ENCODE results near the gene SPTLC1.
A peak's percentile ranks its signal among the peaks of the same experiment; 100 is the strongest.
"Not testable (repeated sequence)": the region's sequence is repeated elsewhere in the genome, so short reads cannot be mapped to it uniquely, and the experiment has no call there.

Gene SPTLC1

DNA sequence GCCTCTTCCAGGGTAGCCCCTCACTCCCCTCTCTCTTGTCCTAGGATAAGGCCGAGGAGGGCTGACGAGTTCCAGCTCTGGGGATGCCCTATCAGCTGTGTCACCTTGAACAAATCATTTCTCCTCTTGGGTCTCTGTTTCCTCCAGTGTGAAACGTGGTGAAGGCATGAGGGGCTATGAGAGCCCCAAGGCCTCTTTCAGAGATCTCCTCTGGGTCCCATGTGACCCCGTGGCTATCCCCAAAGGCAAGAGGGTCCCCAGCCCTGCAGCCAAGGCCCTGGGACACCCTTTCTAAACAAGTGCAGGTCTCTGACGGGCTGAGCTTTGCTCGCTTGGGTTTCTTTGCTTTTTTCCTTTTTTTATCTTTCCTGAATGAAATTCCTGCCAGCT is 25.5 kb upstream of the SPTLC1 start:
- DNase-seq, result no peak

DNA sequence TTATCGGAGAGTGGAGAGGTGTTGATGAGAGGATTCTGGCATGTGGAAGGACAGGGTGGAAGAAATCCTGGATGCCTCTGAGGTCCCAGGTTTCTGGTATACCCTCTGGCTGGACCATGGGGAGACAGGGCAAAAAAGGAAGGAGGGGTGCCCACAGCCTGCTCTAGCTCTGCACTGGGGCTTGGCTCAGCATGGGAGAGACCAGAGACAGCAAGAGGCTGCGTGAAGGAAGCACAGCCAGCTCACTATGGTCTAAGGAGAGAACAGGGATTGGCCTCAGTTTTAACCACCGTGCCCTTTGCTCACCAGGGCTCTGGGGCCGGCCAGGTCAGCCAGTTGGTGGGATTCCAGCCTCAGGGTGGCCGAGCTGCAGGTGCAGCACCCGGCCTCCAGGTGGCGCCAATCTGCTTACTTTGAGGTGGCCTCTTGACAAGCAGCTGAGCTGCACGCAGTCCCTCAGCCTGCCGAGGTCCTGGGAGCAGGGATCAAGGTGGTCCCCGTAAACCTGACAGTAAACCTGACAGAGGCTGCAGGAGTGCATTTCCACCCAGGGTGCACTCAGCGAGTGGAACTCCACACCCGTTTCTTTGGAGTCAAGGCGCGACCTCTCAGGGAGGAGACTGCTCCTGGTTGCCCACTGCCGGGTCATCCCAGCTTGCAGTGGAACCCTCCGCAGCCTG is 25.0 kb upstream of the SPTLC1 start:
- peak in 37 of 58 donors; percentile 12 to 69 (median 27) for DNase-seq

DNA sequence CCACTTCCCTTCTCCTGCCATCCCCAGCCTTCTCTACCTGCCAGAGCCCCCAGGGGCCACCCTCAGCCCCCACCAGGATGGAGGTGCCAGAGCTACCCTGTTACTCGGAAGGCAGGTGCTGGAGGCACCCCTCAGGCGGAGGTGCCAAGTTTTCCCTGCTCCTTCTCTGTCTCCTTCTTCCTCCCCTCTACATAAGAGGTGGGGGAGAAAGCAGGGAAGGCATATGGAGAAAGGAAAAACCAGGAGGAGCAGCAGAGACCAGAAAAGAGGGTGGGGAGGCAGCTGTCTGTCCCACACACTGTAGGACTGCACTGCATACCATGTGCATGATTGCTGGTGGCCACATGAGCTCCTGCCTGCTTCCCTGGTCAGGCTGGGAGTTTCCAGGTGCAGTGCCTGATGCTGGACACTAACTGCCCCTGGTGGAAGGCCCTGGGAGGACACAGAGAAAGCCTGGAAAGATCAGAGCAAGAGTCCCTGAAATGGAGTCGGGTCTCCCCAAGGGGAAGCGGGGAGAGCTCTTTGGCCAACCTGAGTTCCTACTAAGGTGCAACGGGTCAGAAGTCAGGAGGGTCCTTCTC is 23.8 kb upstream of the SPTLC1 start:
- not testable (repeated sequence) for DNase-seq

DNA sequence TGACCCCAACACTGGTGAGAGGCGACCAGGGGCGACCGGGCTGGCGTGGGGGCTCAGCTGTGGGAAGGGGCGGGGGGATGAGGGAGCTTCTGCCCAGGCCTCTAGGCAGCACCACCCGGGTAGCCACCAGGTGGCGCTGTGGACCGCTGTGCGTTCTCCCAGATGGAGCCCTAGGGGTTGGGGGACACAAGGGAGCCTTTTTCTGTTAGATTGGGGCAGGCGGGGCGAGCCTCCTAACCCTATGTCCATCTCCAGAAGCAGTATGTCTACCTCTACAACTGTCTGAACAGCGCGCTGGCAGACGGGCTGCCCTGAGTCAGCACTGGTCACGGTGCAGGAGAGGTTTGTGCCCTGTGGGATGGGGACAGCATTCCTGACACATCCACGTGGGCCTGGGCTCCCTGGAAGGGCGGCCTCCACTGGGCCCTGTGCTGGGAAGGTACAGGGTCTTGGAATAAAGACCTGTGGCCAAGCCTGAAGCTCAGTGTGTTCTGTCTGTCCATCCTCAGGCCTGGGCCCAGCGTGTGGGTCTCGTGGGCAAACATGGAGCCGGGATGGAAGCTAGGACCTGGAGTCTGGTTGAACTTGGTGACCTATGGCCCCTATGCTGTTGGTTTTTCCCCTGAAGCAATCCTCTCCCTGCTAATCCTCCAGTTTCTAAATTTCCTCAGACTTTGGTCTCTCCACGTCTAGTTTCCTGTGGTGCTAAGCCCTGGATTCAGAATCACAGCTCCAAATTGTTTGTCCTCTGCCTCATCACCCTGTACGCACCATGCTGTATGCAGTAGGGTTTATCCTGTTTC is 23.1 kb upstream of the SPTLC1 start:
- peak in 45 of 58 donors; percentile 5 to 82 (median 41) for DNase-seq

DNA sequence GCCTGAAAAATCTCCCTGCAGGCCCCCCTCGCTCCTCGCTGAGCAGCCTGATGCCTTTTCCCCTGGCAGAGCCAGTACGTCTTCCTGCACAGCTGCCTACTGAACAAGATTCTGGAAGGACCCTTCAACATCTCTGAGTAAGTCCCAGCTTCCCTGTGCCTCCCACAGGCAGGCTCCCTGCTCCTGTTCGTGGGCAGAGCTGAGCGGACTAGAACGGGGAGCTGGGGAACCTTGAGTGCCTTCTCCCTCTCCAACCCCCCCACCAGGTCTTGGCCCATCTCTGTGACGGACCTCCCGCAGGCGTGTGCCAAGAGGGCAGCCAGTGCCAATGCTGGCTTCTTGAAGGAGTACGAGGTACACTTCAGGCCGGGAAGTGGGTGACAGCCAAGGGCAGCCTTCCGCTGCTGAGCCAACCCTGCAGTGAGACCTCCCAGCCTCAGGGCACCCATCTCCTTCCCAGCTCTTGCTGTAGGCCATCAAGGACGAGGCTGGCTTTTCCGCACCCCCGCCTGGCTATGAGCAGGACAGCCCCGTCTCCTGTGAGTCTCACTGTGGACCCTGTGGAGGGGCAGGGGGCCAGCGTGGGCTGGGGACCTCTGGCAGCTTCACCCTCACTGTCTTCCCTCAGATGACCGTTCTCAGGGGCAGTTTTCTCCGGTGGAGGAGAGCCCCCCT is 21.1 kb upstream of the SPTLC1 start:
- DNase-seq, result peak in 1 of 58 donors; percentile 7

DNA sequence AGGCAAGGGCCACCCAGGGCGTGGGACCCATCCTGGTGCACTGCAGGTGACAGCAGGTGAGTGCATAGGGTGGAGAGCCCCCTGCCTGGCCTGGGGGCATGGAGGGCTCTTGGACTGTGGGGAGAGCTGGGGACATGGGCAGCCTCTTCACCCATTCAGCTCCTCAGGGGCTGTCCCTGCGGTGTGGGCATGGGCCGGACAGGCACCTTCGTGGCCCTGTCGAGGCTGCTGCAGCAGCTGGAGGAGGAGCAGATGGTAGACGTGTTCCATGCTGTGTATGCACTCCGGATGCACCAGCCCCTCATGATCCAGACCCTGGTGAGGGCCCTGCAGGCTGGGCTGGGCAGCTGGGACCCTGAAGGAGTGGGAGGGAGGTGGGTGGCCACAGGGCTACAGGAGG is 20.4 kb upstream of the SPTLC1 start:
- DNase-seq, result no peak

DNA sequence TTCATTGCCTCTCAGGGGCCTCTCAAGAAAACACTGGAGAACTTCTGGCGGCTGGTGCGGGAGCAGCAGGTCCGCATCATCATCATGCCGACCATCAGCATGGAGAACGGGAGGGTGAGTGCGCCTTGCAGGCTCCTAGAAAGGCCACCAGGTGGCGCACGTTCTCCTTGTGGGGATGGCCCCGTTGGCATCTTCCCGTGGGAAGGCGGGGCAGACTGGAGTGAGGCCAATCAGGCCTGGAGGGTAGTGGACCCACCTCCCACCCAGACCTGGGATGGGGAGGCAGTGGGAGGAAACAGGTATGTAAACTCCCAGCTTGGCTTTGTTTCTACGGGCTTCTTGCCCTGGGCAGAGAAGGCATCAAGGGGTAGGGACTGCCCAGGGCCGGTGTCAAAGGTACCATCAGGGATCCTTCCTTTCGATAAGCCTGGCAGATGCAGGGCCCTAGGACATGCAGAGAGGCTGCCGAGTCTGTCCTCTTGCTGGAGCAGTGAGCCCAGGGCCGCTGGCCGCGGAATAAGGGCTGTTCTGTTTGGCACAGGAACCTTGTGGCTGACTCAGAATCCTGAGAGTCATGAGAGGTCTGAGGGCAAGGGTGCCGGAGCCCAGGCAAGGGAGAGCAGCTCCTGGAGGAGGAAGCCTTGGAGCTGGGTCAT is 18.9 kb upstream of the SPTLC1 start:
- peak in 52 of 58 donors; percentile 14 to 83 (median 58) for DNase-seq

DNA sequence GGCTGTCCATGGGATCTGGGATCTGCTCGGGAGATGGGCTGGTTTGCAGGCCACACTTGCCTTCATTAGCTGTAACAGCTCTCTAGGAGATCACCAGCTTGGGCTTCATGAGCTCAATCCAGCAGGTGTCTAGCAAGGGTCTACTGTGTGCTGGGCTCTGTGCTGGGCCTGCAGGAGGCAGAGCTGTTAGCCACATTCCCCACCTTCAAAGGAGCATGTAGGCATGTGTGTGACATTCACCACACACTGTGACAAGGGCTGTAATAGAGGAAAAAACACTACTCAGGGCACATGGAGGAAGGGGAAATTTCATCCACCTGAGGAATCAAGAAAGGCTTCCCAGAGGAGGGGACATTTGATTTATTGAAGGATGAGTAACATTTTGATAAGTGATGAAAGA is 17.7 kb upstream of the SPTLC1 start:
- DNase-seq, result not testable (repeated sequence)

DNA sequence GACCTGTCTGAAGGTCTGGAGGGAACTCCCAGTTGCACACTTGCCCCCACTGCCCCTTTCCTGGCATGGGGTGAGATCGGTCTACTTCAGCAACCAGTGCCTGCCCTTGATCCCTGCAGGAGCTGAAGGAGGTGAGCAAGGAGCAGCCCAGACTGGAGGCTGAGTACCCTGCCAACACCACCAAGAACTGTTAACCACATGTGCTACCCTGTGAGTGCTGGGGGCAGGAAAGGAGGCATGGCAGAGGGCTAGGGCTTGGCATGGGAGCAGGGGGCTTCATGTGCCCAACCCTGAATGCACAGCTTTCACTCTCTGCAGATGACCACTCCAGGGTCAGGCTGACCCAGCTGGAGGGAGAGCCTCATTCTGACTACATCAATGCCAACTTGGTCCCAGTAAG is 17.3 kb upstream of the SPTLC1 start:
- no peak for DNase-seq

DNA sequence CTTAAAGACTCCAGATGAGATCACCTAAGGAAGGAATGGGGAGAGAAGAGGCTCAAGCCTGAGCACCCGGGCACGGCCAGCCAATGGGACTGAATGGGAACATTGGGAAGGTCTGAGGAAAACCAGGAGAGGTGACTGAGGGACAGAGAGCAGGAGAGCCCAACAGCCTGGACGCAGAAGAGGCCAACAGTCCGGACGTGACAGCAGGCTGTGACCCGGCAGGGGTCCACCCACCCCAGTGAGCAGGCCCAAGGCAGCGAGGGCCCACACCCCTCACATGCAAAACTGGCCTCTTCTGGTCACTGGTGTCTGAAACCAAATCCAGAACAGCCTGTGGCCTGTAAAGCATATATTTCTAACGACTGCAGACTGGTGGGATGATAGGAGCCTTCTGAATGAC is 7.6 kb upstream of the SPTLC1 start:
- DNase-seq, result no peak

DNA sequence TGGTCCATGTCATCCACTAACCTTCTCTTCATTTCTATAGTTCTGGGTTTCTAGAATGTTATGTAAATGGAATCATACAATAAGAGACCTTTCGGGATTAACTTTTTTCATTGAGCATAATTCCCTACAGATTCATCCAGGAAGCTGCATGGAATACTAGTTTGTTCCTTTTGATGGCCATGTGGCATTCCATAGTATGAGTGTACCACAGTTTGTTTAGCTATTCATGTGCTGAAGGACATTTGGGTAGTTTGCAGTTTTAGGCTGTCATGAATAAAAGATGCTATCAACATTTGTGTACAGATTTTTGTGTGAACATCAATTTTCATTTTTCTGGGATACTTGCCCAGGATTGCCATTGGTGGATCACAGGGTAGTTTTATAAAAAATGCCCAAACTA is 6.8 kb upstream of the SPTLC1 start:
- DNase-seq, result no peak

DNA sequence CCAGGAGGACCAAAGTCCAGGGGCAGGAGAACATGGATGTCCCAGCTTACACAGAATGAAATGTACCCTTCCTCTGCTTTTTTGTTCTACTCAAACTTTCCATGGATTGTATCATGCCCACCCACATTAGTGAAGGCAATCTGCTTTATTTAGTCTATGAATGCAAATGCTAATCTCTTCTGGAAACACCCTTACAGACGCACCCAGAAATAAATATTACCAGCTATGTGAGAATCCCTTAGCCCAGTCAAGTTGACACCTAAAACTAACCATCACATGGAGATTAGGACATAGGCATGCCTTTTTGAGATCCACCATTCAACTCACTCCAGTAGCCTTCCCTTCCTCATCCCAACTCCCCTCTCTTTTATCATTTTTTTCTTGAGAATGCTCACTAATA is 6.1 kb upstream of the SPTLC1 start:
- no peak for DNase-seq

DNA sequence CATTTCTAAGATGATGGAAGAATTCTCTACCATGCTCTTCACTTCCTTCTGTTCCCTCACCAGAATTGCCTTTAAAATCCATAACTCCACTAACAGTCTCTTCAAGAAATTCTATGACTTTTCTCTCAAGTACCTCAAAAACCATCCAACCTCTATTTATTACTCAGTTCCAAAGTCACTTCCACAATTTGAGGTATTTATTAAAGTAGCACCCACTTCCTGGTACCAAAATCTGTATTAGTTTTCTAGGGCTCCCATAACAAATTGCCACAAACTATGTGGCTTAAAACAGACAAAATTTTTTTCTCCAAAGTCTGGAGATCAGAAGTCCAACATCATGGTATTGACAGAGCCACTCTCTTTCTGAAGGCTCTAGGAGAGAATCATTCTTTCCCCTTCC is 4.9 kb upstream of the SPTLC1 start:
- no peak for DNase-seq

DNA sequence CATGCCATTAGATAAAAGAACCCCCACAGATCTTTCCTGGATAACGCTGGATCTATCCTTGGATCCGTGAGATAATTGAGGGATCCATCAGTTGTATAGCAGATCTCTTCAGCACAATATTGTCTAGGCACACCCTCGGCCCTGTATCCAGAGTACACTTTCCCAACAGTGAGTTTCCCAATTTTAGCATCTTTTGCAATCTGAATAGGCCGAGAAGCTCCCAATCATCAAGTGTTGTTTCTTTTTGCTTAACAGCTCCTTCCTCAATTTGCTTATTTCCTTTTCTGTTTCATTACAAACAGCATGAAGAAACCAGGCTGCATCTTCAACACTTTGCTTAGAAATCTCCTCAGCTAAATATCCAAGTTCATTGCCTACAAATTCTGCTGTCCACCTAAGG is 4.4 kb upstream of the SPTLC1 start:
- DNase-seq, result no peak

DNA sequence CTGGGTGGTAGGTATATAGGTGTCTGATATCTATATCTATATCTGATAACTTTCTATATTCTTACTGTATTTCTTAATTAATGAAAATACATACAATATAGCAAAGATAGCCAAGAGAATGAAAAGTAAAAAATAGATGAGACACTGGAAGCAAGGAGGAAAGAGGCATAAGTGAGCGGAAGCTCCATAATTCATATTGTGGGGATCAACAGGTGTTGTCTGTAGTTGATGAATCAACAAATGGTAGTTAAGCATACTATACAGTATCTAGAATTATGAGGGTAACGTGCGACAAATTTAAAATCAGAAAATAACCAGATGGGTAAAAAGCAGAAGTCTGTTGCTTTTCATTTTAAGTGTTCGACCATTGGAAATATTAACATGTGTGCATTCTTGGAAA is 7.1 kb downstream of the SPTLC1 start:
- DNase-seq, result no peak

DNA sequence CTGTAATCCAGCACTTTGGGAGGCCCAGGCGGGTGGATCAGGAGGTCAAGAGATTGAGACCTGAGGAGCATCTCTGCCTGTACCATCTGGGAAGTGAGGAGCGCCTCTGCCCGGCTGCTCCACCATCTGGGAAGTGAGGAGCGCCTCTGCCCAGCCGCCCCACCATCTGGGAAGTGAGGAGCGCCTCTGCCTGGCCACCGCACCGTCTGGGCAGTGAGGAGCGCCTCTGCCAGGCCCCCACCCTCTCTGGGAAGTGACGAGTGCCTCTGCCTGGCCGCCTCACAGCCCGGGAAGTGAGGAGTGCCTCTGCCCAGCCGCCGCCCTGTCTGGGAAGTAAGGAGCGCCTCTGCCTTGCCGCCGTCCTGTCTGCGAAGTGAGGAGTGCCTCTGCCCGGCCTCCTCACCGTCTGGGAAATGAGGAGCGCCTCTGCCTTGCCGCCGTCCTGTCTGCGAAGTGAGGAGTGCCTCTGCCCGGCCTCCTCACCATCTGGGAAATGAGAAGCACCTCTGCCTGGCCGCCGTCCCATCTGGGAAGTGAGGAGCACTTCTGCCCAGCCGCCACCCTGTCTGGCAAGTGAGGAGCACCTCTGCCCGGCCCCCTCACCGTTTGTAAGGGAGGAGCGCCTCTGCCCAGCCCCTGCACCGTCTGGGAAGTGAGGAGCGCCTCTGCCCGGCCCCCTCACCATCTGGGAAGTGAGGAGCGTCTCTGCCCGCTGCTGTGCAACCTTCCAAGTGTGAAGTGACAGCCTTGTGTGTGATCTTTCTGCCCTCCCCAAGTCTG is 9.6 kb downstream of the SPTLC1 start:
- not testable (repeated sequence) for DNase-seq

DNA sequence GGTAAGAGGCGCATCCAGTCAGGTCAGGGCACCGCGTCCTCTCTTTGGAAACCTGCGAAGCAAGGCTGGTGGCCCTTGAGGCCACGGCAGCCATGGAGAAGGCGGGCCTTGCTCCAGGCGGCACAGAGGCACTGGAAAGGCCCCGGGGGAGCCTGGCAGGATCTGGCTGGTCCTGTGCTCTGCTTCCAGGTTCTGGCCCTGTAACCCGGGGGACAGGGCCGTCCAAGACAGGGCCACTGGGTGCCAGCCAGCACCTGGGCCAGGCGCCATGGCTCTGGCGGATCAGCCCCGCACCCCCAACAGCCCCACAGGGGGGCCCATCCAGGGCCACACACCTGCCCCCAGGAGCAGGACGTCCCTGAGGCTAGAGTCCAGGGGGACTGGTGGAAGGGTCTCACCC is 11.6 kb downstream of the SPTLC1 start:
- DNase-seq, result not testable (repeated sequence)

DNA sequence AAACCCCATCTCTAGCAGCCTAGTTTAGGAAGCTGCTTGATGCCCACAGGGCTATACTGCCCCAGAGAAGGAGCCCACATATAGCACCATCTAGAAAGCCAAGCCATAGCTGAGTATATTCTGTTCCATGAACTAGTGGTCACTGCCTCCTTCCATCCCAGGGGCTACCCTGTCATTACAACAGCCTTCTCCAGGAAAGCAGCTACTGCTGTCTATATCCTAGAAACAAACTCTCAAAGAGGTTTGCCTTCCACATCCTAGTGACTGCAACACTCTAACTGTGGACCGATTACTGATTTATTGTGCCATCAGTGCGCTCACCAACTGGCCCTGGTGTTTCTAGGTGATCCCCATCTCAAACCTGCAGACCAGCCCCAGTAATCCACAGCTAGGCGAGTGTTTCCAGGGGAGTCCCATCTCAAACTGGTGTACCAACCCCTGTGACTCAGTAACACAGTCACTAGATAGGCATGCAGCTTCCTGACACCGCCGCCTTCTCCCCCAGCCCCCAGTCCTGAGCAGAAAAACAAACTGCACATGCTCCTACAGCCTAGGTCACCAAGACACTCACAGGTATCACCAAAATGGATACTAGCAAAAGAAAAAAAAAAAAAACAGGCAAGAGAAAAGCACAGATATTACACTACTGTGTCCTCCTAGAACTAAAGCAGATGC is 14.8 kb downstream of the SPTLC1 start:
- no peak for DNase-seq

DNA sequence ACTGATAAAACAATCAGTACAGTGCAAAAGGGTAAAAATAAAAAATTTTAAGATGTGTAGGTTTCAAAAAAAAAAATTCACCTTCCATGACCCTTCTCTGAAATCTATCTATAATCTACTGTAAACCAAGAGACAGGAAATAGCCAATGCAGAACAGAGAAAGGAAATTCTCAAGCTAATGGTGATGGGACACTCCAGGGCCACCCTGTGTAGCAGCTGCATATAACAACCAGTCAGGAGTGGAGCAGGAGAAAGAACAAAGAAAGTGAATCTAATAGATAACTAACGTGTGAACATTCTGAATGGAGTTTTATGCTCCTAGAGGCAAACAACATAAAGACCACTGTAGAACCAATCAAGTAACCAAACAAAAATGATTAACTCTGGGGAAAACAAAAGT is 16.6 kb downstream of the SPTLC1 start:
- DNase-seq, result no peak

DNA sequence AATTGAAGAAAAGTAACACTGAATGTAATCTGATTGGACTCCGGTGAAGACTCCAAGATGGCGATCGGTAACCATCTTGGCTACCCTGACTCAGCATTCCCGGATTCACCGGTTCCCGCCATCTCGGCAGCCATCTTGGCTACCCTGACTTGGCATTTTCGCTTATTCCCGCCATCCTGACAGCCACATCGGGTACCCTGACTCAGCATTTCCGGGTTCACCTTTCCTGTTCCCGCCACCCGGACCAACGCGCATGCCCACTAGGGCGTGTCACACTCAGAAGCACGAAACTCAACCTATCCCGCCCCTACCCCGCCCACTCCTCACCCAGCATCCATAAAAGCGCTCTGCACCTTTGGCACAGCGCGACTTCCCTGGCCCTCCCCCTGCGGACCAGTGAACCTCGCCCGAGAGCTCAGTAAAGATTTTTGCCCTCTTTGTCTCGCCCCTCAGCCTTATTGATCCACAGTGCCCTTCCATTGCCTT is 17.2 kb downstream of the SPTLC1 start:
- peak in 56 of 58 donors; percentile 7 to 89 (median 56) for DNase-seq
